Measurements from ENCODE around the gene TOR4A. TPM values are rescaled to one million over a fixed set of nuclear protein-coding genes. Genes with fewer than 3 reads are reported as not detected.

Gene TOR4A
- total RNA-seq, 4 donors from 2014 or later: 4.7 to 7.4 (median 6.9) TPM

GRCh38 chr9:137312852-137313325 is 35.4 kb downstream of the TOR4A start:
- ATAC-seq: no peak
- H3K36me3 ChIP-seq: no peaks in the 10 kb centered on the region
- H3K9me3 ChIP-seq: no peaks in the 10 kb centered on the region
- H3K4me1 ChIP-seq: peaks cover 0 to 25% (median 9%) of the 10 kb centered on the region in 3 donors
- no peak overlapping the region for H3K27ac ChIP-seq
- TF ChIP-seq EP300 (IDR thresholded peaks at IDR 0.05): no peak
- TF ChIP-seq POLR2A (IDR thresholded peaks at IDR 0.05): no peak
- no peak for TF ChIP-seq POLR2AphosphoS5 (IDR thresholded peaks at IDR 0.05)
- TF ChIP-seq CTCF (IDR thresholded peaks at IDR 0.05): no peak
- no peak overlapping the region for H3K4me3 ChIP-seq
- H3K27me3 ChIP-seq: peaks cover 59% of the 10 kb centered on the region
- no CpG with 5 or more reads among the region's 6 CpGs for WGBS, 2 donors (ENCODE audit: low coverage in 1 of 2)

GRCh38 chr9:137313326-137313936 is 35.9 kb downstream of the TOR4A start:
- peaks cover 0 to 21% (median 9%) of the 10 kb centered on the region in 3 donors for H3K4me1 ChIP-seq
- H3K4me3 ChIP-seq: no peak overlapping the region
- no CpG with 5 or more reads among the region's 9 CpGs for WGBS, 2 donors (ENCODE audit: low coverage in 1 of 2)
- TF ChIP-seq POLR2A (IDR thresholded peaks at IDR 0.05): no peak
- no peak for TF ChIP-seq CTCF (IDR thresholded peaks at IDR 0.05)
- no peak for TF ChIP-seq EP300 (IDR thresholded peaks at IDR 0.05)
- TF ChIP-seq POLR2AphosphoS5 (IDR thresholded peaks at IDR 0.05): no peak
- no peaks in the 10 kb centered on the region for H3K36me3 ChIP-seq
- no peak for ATAC-seq
- no peaks in the 10 kb centered on the region for H3K9me3 ChIP-seq
- H3K27ac ChIP-seq: no peak overlapping the region
- peaks cover 56% of the 10 kb centered on the region for H3K27me3 ChIP-seq

GRCh38 chr9:137313956-137314560 is 36.5 kb downstream of the TOR4A start:
- TF ChIP-seq POLR2A (IDR thresholded peaks at IDR 0.05) (no peak), CTCF (IDR thresholded peaks at IDR 0.05) (peak in 1 of 4 experiments; percentile 47)
- Histone ChIP-seq H3K4me3 (no peak overlapping the region), H3K27me3 (peaks cover 50% of the 10 kb centered on the region), H3K27ac (peak overlapping the region in 2 of 4 donors; percentile 6 to 63), H3K36me3 (peaks cover 0 to 4% of the 10 kb centered on the region in 2 donors), H3K4me1 (peaks cover 0 to 21% (median 9%) of the 10 kb centered on the region in 3 donors), H3K9me3 (no peaks in the 10 kb centered on the region)
- no CpG with 5 or more reads among the region's 24 CpGs for WGBS, 2 donors (ENCODE audit: low coverage in 1 of 2)
- no peak for ATAC-seq

GRCh38 chr9:137314561-137315560 is 37.3 kb downstream of the TOR4A start:
- peak overlapping the region in 2 of 4 donors; percentile 6 to 63 for H3K27ac ChIP-seq
- TF ChIP-seq CTCF (IDR thresholded peaks at IDR 0.05): no peak
- H3K9me3 ChIP-seq: no peaks in the 10 kb centered on the region
- no peak for ATAC-seq
- H3K4me1 ChIP-seq: peaks cover 0 to 24% (median 12%) of the 10 kb centered on the region in 3 donors
- peaks cover 42% of the 10 kb centered on the region for H3K27me3 ChIP-seq
- peaks cover 0 to 8% of the 10 kb centered on the region in 2 donors for H3K36me3 ChIP-seq
- WGBS, 2 donors (ENCODE audit: low coverage in 1 of 2): 100% methylated on average over 1 of the region's 42 CpGs; no CpG with 5 or more reads in 1 of the 2 donors
- H3K4me3 ChIP-seq: no peak overlapping the region

Data from gastroesophageal sphincter (tissue), 4 donors.